ENCODE results near the gene UGT1A9.

Gene UGT1A9

GRCh38 chr2:233801357-233802131 lies 129.8 kb downstream of the UGT1A9 start:
- no peak for DNase-seq

GRCh38 chr2:233802132-233802815 lies 130.6 kb downstream of the UGT1A9 start:
- DNase-seq: no peak

- no peak for DNase-seq
Observed at GRCh38 chr2:233803292-233803911, 131.7 kb downstream of the UGT1A9 start.

- DNase-seq: no peak
Observed at GRCh38 chr2:233803994-233804393, 132.3 kb downstream of the UGT1A9 start.

GRCh38 chr2:233807215-233807865 lies 135.6 kb downstream of the UGT1A9 start:
- no peak for DNase-seq

- no peak for DNase-seq
Observed at GRCh38 chr2:233807966-233808935, 136.6 kb downstream of the UGT1A9 start.

GRCh38 chr2:233810385-233810784 lies 138.7 kb downstream of the UGT1A9 start:
- DNase-seq: no peak

GRCh38 chr2:233811087-233811486 lies 139.4 kb downstream of the UGT1A9 start:
- no peak for DNase-seq

- no peak for DNase-seq
Observed at GRCh38 chr2:233811732-233812131, 140.0 kb downstream of the UGT1A9 start.

- DNase-seq: no peak
Observed at GRCh38 chr2:233813236-233814055, 141.7 kb downstream of the UGT1A9 start.

GRCh38 chr2:233814056-233814835 lies 142.5 kb downstream of the UGT1A9 start:
- no peak for DNase-seq

- no peak for DNase-seq
Observed at GRCh38 chr2:233815861-233816260, 144.2 kb downstream of the UGT1A9 start.

- DNase-seq: no peak
Observed at GRCh38 chr2:233816334-233816733, 144.6 kb downstream of the UGT1A9 start.

GRCh38 chr2:233816771-233817170 lies 145.1 kb downstream of the UGT1A9 start:
- no peak for DNase-seq

- no peak for DNase-seq
Observed at GRCh38 chr2:233817361-233817911, 145.7 kb downstream of the UGT1A9 start.

- DNase-seq: no peak
Observed at GRCh38 chr2:233817995-233818638, 146.4 kb downstream of the UGT1A9 start.

GRCh38 chr2:233818639-233819621 lies 147.2 kb downstream of the UGT1A9 start:
- no peak for DNase-seq
